SU-DHL-6 (cell line): ENCODE results near the gene SCN4A.

ENCODE experiments used
- CTCF ChIP-seq: fragments of 200-600 bp; sonication (generic); IDR thresholded peaks from one replicate; pipeline ENCODE4 v1.5.1; 2017; ENCODE audit warnings: antibody characterized with exemption, mild to moderate bottlenecking, low read length, moderate library complexity; ENCODE audit not compliant: insufficient read depth, poor library complexity, severe bottlenecking
- EZH2phosphoT487 ChIP-seq: fragments of 200-600 bp; sonication (generic), shearing (Covaris generic); conservative IDR thresholded peaks from 2 replicates; pipeline ENCODE4 v1.6.1; 2018; ENCODE audit warnings: mild to moderate bottlenecking, antibody characterized with exemption, low read length, moderate library complexity, mixed read lengths

- TF ChIP-seq CTCF (no peak), EZH2phosphoT487 (no peak)
Measured at GRCh38 chr17:63998721-63999679, 26.3 kb upstream of the SCN4A start.
